ENCODE data around the gene AFF3.

AFF3 gene

DNA sequence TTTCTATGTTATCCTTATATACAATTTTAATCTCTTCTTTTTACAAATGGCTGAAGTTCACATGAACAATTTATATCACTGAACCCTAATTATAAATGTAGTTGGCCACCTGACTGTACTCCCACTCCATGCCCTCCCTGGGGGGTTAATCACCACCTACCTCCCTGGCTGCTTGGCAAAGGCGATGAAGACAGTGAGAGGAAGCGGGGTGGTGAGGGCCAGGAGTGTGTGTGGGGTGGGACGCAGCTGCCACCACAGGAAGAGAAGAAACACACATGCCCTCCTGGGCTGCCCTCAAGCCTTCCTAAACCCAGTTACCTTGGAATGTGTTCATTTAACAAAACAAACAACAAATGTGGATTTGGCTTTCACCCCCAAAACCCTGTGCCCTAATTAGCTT, 565.6 kb downstream of the AFF3 start:
- in situ Hi-C loops (cut with MboI; ENCODE audit: low sequenced_read_pairs): no loop called here

DNA sequence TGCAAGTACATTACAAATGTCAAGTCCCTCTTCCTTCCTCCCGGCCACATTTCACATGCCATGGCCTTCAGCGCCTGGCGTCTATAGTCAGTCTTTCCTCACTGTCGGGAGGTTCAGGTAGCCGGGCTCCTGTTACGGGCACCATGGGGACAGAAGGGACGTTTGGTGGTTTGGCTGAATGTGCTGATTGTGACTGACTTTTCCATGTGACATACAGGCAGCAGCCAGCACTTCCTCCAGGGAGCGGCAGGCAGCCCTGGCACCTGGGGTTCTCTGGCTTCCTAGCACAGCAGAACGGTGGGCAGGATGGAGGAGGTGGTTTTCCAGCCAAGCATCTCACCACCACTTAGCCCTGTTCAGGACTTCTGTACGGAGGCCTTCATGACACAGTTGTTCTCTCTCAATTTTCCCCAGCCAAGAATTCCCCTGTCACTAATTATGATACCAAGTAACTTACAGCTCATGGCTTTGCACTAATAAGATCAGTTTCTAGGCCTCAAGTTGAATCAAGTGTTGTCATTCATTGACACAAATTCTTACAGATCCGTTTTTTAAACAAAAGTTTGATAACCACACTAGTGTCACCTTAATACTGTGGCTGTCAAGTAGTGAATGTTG, 568.6 kb downstream of the AFF3 start:
- in situ Hi-C loops (cut with MboI; ENCODE audit: low sequenced_read_pairs): no loop called here

DNA sequence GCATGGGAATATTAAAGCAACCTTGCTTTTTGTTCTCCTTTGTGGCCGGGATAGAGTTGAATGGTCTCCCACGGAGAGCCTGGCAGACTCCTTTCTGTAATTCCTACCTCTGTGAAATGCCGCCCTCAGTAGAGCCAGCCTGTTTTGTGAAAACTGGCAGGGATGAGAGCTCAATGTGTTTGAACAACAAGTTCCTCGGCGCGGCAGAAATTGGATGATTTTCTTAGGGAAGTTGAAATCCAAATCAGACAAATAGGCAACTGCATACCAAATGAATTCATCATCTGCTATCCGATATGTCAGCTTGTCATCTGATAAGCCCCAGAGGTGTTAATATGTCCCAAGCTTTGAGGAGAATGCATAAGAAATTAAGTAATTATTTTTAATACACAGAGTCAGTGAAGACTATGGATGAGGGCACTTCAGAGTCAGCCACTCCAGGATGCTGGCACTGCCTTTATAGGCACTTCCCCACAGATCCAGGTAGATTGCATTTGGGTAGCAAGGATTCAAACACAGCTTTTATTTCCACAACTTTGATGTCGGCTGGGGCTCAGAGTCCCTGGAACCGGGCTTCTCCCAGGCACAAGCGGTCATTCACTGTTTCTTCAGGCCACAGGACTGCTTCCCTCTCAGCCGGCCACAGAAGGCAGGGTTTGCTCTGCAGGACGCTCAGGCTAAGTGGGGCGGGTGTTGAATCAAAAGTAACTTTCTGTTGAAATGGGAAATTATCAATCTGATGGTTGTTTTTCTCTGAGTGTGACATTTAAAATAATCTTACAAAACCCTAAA, 569.8 kb downstream of the AFF3 start:
- in situ Hi-C loops (cut with MboI; ENCODE audit: low sequenced_read_pairs): no loop called here

DNA sequence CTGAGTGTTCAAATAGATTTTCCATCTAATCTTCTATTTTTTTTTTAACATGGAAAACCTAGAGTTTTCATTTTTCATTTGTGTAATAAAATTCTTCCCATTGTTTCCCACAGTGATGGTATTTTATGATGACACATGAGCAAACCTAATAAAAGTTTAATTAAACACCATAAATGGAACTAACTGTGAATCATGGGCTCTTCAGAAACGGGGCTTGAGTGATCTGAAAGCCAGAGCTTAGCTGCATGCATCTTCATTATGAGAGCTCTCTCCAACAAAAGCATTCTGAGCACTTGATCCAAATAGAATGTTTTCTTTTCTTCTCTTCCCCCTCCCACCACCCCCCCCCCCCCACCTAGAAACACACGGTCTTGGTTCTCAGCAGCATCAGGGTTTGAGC, 570.4 kb downstream of the AFF3 start:
- in situ Hi-C loops (cut with MboI; ENCODE audit: low sequenced_read_pairs): no loop called here

DNA sequence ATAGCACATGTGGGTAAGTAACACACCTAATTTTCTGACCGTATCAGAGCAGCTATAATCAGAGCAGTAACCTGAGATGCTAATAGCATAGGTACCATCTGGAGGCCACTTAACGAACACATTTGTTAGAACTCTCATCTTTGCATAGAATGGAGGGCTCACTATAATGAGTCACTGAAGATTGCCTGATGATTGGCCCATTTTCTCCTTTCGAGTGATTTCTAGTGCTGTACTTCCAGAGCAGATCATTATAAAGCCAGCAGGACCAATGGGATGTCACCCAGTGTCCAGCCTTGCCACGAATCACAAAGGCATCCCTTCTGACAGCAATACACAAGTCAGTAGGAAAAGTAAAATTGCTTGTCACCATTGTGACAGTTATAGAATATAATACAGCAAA, 570.9 kb downstream of the AFF3 start:
- in situ Hi-C loops (cut with MboI; ENCODE audit: low sequenced_read_pairs): no loop called here

DNA sequence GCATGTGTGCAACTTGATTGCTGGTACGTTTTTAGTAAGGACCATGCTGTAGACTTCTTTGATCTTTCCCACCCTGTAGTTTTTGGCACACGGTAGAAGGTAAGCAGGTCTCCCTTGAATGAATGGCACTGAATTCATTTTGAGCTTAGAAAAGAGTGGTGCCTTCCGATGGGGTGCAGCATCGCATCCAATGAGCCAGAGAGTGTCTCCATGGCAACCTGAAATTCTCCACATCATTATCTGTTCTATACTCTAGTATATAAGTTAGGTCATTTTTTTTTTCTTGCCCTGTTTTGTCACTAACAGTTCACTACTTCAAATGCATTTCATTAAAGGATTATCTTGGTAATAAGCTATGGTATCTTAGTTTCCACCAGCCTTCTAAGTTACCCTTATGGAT, 571.4 kb downstream of the AFF3 start:
- in situ Hi-C loops (cut with MboI; ENCODE audit: low sequenced_read_pairs): no loop called here

DNA sequence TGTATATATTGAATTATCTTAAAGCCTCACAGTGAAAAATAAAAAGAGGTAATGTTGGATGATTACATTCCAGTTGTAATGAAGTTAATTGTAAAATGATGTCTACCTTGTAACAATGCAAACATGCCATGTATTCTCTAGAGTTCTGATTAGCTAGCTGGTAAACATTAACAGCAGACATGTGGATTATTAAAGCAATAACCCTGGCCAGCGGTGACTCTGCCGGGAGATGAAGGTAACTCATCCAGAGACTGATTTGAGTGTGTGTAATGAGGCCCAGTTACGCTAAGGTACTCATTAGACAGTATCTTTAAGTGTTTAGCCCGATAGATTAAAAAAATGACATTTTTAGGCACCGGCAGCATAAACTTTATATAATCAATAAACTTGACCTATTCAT, 573.0 kb downstream of the AFF3 start:
- in situ Hi-C loops (cut with MboI; ENCODE audit: low sequenced_read_pairs): no loop called here

DNA sequence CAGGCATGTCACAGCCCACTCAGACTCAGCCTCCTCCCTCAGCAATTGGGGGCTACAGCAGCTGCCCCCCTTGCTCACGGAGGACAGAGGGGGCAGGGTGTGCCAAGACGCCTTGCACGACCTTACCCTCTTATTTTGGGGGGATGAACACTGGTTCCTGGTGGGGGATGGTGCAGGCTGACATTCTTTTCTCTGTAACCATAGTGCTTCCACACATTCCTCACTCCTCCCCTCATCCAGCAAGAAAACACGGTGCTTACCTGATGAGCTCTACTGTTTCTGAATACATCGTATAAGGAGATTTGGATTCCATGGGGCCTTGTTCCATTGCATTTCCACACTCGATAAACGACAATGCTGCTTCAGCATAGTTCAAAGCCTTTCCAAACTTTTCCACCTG, 577.2 kb downstream of the AFF3 start:
- in situ Hi-C loops (cut with MboI; ENCODE audit: low sequenced_read_pairs): no loop called here

DNA sequence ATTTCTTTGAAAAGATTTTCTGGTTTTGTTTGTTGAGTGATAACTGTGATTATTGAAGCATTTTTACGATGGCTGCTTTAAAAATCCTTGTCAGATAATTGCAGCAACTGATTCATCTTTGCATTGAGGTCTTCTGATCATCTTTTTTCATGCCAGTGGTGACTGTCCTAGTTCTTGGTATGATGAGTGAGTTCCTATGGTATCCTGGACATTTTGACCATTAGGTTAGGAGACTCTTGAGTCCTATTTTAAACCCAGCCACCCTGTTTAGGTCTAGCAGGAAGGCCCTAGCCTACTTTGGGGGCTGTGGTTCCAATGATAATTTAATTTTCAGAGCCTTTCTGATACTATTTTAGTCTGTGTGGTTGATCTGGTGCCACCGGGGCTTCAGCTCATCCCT, 579.9 kb downstream of the AFF3 start:
- in situ Hi-C loops (cut with MboI; ENCODE audit: low sequenced_read_pairs): no loop called here

DNA sequence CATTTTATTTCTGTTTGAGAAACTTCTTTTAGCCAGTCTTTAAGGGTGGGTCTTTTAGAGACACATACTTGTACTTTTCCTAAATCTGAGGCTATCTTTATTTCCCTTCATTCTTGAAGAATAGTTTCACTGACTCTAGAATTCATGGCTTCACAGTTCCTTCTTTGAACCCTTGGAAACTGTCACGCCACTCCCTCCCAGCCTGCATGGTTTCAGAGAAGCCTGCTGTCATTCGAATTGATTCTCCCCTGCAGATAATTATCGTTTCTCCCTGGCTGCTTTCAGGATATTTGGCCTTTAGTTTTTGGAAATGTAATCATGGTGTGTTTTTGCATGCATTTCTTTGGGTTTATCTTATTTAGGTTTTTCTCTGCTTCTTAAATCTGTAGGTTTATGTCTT, 580.6 kb downstream of the AFF3 start:
- in situ Hi-C loops (cut with MboI; ENCODE audit: low sequenced_read_pairs): no loop called here

DNA sequence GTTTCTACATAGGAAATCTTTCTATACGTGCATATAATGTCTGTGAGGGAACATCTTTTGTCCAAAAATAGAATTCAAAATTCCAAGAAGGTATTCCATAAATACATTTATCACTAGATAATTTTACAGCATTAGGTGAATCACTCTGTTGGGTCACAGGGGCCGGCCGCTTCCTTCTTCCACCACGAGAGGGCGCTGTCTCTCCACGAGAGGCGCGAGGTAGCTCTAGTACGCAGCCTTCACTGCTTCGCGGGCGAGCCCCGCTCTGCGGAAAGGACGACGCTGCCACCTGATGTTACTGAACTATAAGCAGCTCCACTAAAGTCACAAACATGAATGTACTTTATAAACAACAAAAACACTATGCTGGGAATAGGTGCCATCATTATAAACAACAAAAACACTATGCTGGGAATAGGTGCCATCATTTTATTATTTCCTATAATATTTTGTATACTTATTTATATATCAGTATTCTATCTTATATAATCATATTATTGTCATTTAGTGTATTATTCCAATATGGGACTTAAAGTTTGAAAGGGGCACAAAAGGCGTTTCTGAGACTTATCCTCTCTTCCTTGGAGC, 583.2 kb downstream of the AFF3 start:
- in situ Hi-C loops (cut with MboI; ENCODE audit: low sequenced_read_pairs): no loop called here

DNA sequence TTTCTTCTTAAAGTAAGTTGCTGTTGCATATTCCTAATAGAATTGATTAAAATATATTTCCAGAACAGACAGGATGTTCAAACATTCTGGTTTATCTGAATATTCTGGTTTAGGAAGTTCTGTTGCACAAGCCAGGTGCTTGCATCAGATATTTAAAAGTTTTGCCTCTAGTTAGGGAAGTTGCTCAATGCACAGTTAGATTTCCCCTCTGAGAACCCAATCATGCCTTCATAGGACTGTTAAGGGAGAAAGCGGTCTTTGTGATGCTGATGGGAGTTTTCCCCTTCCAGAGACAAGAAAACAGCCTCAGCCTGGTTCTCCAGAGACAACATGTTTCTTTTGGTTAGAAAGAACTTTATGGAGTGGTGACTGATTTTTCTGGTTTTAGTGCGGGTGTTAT, 587.0 kb downstream of the AFF3 start:
- in situ Hi-C loops (cut with MboI; ENCODE audit: low sequenced_read_pairs): no loop called here

DNA sequence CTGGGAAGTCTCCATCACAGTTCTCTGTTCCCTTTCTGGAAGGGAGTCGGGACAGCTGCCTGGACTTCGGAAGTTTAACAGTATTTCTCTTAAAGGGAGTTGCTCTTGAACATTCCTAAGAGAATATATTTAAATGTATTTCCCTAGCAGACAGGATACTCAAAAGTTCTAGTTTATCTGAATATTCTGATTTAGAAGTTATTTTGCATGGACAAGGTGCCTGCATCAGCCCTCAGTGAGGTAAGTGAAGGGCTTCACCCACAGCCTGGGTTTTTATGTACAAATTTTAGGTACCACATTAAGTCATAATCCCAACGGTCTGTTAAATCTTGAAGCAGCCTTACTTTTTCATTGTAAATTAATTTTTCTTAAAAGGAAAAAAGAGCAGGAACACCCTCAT, 587.5 kb downstream of the AFF3 start:
- in situ Hi-C loops (cut with MboI; ENCODE audit: low sequenced_read_pairs): no loop called here

DNA sequence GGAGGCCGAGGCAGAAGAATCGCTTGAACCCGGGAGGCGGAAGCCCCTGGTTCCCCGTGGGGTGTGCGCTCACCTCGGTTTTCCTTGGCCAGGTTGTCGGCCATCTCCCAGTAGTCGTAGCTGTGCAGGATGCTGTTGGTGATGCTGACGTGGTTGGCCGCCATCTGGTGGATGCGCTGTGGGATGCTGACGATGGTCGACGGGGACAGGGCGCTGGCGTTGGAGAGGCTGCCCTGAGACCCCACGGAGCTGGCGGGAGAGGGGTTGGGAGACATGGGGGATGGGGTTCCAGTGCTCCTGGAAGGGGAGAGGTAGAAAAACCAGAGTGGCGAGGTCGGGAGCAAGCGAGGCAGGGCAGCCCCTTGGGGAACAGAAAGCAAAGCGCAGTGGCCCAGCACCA, 588.2 kb downstream of the AFF3 start:
- in situ Hi-C loops (cut with MboI; ENCODE audit: low sequenced_read_pairs): no loop called here

DNA sequence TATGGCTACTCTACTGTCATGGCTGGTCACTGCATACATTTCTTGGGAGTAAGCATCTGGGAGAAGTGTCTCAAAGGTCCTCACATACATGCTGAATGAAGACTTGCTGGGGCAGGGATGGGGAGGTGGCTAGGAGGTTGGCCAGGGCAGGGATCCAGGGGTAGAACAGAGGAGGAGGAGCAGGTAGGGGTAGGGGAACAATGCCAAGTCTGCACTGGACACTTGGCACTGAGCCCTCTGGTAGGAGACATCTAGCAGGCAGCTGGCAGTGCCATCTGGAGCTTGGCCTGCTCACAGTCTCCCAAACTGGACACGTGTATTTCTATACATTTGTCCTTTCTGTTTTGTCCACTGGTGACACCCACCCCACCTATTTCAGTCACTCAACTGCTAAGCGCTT, 589.9 kb downstream of the AFF3 start:
- in situ Hi-C loops (cut with MboI; ENCODE audit: low sequenced_read_pairs): no loop called here

DNA sequence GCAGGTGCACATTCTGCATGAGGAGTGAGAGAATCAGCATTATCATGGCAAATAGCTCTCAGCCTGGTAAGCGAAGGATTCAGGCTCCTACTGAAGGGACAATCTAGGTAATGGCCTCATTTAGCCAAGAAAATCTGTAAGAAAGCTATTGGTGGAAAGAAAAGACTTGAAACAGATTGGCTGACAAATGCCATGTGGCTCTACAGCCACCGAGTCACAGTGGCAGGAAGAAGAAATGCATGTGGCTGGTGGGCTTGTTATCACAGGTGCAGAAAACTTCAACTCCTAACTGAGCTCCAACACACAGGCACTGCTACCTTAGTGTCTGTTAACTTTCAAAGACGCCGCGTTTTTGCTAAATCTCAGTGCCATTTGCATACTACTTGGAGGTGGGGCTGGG, 592.0 kb downstream of the AFF3 start:
- in situ Hi-C loops (cut with MboI; ENCODE audit: low sequenced_read_pairs): no loop called here

DNA sequence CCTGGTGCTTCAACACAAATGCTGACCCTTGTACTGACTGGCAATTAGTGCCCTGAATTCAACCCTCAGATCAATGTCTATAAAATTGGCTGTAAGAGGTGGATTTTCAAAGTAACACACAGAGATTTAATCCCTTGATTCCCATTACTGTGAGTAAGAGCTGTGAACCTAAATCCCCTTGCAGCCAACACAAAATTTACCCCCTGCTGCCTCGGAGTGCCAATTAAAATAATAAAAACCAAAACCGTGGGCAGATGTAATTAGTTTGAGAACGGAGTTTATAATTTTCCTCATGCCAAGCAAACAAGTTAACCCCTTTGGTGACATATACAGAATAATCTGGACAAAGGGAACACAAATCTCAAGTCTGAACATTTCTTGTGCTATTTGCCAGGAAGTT, 596.8 kb downstream of the AFF3 start:
- in situ Hi-C loops (cut with MboI; ENCODE audit: low sequenced_read_pairs): no loop called here

DNA sequence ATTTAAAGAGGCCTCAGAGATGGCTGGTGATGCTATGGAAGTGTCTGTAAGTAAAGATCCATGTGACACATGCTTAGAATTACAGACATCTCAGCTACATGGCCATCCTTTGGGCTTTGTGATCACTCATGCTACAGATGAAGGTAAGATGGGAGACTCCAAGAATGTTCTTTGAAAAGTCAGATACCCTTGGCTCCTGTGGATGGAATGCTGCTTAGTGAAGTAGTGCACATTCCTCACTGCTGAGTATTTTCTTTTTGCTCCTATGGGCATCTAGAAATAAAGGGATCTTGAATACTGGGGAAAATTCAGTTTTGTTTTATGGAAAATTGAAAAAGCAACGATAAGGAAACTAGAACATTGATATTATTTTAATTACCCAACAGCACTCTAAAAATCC, 597.3 kb downstream of the AFF3 start:
- in situ Hi-C loops (cut with MboI; ENCODE audit: low sequenced_read_pairs): no loop called here

DNA sequence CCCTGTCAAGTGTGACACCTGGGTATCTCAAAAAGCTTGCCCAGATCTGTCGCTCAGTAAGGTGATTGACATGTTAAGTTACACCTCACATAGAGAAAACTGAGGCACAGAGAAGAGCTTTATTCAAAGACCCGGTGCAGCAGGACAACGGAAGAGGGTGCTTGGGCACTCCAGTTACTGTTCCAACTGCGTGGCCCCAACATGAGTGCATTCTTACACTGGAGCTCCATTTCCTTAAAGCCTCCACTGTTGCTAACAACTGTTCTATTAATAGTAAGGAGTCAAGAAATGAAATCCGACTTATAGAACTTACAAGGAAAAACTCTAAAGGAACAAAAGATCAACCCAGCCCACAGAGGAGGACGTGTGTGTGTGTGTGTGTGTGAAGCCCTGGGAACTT, 597.8 kb downstream of the AFF3 start:
- in situ Hi-C loops (cut with MboI; ENCODE audit: low sequenced_read_pairs): no loop called here

DNA sequence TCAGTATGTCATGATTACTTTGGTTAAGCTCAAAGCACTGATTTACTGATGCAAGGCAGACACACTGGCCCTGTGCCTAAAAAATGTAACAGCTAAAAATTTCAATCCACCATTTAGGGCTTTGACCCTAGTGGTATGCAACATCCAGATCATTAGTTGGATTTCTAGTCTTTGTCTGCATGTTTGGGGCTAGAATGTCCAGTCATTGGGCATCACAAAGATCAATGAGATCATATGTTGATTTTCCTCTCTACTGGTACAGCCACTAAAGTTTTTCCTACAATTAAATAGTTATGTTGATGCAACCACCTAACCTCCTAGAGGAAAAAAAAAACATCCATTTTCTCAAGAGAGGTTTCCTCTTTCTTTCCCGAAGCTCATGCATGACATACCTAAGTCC, 599.1 kb downstream of the AFF3 start:
- in situ Hi-C loops (cut with MboI; ENCODE audit: low sequenced_read_pairs): no loop called here

DNA sequence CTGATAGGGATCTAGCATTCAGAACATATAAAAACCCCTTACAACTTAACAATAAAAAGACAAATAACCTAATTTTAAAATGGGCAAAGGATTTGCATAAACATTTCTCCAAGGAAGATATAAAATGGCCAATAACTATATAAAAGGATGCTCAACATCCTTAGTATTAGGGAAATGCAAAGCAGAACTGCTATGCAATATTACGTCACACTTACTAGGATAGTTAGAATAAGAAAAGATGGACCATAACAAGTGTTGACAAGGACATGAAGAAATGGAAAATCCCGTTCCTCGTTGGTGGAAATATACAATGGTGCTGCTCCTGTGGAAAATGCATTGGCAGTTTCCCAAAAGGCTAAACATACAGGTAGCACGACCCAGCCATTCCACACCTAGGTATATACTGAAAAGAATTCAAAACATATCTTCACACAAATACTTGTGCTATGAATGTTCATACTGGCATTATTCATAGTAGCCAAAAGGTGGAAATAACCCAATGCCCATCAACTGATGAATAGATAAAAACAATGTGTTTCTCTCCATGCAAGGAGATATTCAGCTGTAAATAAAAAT, 604.4 kb downstream of the AFF3 start:
- in situ Hi-C loops (cut with MboI; ENCODE audit: low sequenced_read_pairs): no loop called here

DNA sequence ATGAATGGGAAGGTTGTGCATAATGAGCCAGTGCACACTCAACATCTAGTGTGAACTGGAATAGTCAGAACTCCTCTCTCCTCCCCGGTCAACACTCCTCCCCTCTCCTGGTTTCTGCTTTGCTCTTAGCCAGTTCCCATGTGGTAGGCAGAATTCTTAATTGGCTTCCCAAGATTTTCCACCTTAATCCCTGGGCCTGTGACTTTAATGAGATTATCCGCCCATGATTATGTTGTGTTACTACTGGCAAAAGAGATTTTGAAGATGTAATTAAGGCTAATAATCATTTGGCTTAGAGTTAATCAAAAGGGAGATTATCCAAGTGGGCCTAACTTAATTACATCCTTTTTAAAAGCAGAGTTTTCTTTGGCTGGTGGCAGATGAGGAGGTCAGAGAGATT, 618.3 kb downstream of the AFF3 start:
- in situ Hi-C loops (cut with MboI; ENCODE audit: low sequenced_read_pairs): no loop called here

Measured in hTERT RPE-1 (cell line).